RPMI7951 (cell line): ENCODE results near the gene TAF11L2. TPM values are rescaled to one million over a fixed set of nuclear protein-coding genes. Genes with fewer than 3 reads are reported as not detected.
"Not testable (repeated sequence)": the region's sequence is repeated elsewhere in the genome, so short reads cannot be mapped to it uniquely, and the experiment has no call there.

Experiments
- DNase-seq: peaks from one replicate; pipeline ENCODE4 v3.0.0-alpha.2; 2012; ENCODE audit warnings: low read depth
- total RNA-seq: library from RNA; depleted of rRNA; stranded (reverse); fragments of >200 nt; shearing (Covaris generic); gene quantifications from 2 replicates; pipeline ENCODE4 v1.2.3, GENCODE V29; 2014; rRNA removed

Gene TAF11L2
- total RNA-seq, 1 experiment from 2014 or later: not detected

GRCh38 chr5:17526504-17526903 lies 28.5 kb downstream of the TAF11L2 start:
- not testable (repeated sequence) for DNase-seq

- DNase-seq: not testable (repeated sequence)
Observed at GRCh38 chr5:17528369-17528768, 30.3 kb downstream of the TAF11L2 start, which contains the start of gene TAF11L6. Gene TAF11L6 (plus strand): TSS chr5:17528669.

Other genes with a start within 250 kb of the TAF11L2 start
- not detected in 2 replicates for gene TAF11L3, start 20.1 kb downstream of the TAF11L2 start, total RNA-seq
- not detected in 2 replicates for gene TAF11L4, start 23.6 kb downstream of the TAF11L2 start, total RNA-seq
- gene TAF11L5, start 27.0 kb downstream of the TAF11L2 start, total RNA-seq: not detected in 2 replicates
- gene TAF11L6, start 30.4 kb downstream of the TAF11L2 start, total RNA-seq: not detected in 2 replicates
- not detected in 2 replicates for gene TAF11L7, start 87.5 kb downstream of the TAF11L2 start, total RNA-seq
- gene TAF11L8, start 92.7 kb downstream of the TAF11L2 start, total RNA-seq: not detected in 2 replicates
- not detected in 2 replicates for gene TAF11L9, start 96.2 kb downstream of the TAF11L2 start, total RNA-seq
- not detected in 2 replicates for gene TAF11L10, start 99.6 kb downstream of the TAF11L2 start, total RNA-seq
- gene TAF11L11, start 106.0 kb downstream of the TAF11L2 start, total RNA-seq: not detected in 2 replicates
- gene TAF11L12, start 112.2 kb downstream of the TAF11L2 start, total RNA-seq: not detected in 2 replicates
- not detected in 2 replicates for gene TAF11L13, start 133.9 kb downstream of the TAF11L2 start, total RNA-seq
- not detected in 2 replicates for gene TAF11L14, start 136.2 kb downstream of the TAF11L2 start, total RNA-seq